ENCODE measurements around the gene CTBP1. TPM values are rescaled to one million over a fixed set of nuclear protein-coding genes. Genes with fewer than 3 reads are reported as not detected.
A peak's percentile ranks its signal among the peaks of the same experiment; 100 is the strongest.

CTBP1 gene
- total RNA-seq, 1 donor from 2014 or later, result 362 TPM

- no peak for DNase-seq (ENCODE audit: low read depth)
These were observed 52.3 kb downstream of the CTBP1 start for GRCh38 chr4:1196421-1197183.

DNA sequence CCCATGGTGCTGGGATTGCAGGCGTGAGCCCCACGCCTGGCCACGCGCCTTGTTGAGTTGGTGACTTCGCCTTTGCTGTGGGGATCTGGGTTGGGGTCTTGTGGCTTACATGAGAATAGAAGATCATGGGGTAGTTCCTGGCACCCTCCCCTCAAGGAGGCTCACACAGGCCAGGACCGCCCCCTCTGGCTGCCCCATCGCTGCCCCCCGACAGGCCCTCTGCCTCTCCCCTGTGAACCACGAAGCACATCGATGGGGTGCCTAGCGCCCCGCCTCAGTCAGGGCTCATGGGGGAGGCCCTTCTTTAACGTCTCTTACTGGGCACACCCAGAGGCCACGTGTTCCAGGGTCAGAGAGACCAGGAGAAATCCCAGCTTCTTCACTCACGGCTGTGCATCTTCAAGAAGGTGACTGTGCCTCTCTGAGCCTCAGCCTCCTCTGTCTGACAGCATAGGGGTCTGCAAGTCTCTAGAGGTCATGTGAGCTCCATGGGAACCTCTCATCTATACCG is 53.0 kb downstream of the CTBP1 start:
- no peak for DNase-seq (ENCODE audit: low read depth)

- no peak for DNase-seq (ENCODE audit: low read depth)
These were observed 53.7 kb downstream of the CTBP1 start for GRCh38 chr4:1195109-1195671.

GRCh38 chr4:1194010-1194900 is 54.7 kb downstream of the CTBP1 start:
- DNase-seq (ENCODE audit: low read depth), result no peak

GRCh38 chr4:1193206-1194009 is 55.5 kb downstream of the CTBP1 start:
- DNase-seq (ENCODE audit: low read depth), result no peak

DNA sequence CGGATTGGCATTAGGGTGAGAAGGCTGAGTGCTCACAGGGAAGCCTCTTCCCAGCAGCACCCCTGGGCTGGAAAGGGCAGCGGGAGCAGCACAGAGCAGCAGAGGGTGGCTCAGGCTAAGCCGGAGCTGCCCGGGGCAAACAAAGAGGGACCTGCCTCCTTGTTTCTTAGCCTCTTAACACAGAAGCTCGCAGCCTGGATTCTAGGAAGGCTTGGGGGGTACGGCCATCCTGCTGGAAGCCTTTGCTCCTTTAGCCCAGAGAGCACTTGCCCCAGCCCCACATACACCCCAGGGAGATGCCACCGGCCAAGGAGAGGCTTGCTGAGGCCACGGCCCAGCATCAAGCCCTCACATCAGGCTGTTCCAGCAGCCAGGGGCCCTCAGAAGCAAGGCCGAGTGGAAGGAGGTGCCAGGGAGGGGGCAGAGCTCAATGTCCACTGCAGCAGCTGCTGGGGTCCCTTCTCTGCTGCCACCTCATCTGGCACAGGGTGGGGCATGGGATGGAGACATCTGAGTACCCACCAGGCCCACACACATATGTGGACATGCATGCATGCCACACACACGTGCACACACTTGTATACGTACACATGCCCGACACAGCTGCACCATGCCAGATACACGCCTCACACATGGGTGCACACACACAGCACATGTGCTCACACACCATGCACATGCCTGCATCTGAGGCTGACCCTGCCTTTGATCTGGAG is 56.3 kb downstream of the CTBP1 start:
- no peak for DNase-seq (ENCODE audit: low read depth)

- DNase-seq (ENCODE audit: low read depth), result peak; percentile 94
These were observed 56.8 kb downstream of the CTBP1 start for GRCh38 chr4:1192091-1192492.

DNA sequence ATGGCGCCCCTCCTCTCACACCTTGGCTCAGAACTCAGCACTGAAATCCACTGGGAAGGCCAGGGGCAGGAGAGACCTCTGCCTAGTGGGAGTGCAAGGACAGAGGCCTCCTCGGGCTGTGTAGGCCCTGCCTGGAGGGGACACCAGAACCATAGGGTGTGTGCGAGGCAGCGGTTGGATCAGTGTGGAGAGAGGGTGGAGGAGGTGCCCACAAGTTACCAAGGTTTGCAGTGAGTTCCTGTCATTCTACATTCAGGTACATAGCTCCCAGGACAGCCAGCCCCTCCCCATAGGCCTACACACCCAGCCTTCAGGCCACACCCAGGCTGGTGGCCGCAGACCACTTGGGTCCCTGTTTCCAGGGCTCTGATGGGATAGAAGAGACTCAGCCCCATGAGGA is 57.3 kb downstream of the CTBP1 start:
- DNase-seq (ENCODE audit: low read depth), result no peak

DNA sequence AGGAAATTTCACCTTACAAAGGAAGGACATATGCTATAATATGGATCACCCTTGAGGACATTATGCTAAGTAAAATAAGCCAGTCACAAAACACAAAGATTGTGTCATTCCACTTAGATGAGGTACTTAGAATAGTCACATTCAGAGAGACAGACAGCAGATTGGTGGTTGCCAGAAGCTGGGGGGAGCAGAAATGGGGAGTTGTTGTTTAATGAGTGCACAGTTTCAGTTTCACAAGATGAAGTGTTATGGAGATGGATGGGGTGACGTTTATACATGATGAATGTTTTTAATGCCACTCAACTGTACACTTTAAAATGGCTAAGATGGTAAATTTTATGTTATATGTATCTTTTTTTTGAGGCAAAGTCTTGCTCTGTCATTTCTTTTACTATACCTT is 61.7 kb downstream of the CTBP1 start:
- DNase-seq (ENCODE audit: low read depth), result no peak

DNA sequence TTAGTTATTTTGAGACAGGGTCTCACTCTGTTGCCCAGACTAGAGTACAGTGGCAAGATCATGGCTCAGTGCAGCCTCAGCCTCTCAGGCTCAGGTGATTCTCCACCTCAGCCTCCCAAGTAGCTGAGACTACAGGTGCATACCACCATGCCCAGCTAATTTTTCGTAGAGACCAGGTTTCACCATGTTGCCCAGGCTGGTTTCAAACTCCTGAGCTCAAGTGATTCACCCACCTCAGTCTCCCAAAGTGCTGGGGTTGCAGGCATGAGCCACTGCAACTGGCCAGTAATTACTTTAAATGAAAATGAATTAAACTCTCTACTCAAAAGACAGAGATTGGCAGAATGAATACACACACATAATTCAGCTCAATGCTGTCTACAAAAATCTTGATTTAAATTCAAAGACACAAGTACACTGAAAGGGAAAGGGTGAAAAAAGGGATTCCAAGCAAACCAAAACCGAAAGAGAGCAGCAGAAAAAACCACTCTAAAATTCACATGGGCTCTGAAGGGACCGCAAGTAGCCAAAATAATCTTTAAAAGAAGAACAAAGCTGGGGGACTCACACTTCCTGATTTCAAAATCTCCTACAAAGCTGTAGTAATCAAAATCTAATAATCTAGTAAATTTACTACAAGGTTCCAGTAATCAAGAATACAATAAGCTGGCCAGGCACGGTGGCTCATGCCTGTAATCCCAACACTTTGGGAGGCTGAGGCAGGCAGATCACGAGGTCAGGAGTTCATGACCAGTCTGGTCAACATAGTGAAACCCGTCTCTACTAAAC is 64.8 kb downstream of the CTBP1 start:
- DNase-seq (ENCODE audit: low read depth), result no peak

DNA sequence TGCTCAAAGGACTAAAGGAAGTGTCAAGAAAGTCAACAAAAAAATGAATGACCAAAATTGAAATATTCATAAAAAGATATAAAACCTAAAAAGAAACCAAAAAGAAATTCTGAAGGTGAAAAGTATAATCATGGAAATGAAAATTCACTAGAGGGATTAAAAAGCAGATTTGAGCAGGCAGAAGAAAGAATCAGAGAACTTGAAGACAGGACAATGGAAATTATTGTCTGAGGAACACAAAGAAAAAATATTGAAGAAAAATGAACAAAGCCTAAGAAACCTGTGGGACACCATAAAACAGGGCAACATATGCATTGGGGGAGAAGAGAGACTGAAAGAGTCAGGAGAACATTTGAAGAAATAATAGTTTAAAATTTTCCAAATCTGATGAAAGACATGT is 66.6 kb downstream of the CTBP1 start:
- DNase-seq (ENCODE audit: low read depth), result no peak

- DNase-seq (ENCODE audit: low read depth), result no peak
These were observed 68.3 kb downstream of the CTBP1 start for GRCh38 chr4:1180663-1181062.

DNA sequence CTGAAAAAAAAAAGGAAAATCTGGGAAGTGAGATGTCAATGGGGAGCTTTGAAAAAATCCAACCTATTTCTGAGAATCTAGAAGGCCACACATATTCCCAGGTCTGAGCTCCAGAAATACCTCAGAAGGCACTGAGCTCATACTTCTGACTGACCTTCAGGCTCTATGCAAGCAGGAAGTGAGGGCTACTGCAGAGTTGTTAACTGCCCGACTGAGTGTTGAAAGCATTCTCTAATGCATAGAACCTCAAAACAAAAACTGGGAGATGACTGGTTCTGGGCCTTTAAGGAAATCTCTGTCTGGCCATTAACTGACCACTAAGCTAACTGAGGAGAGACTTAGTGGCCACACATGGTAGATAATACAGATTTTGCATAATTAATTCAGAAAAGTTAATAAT is 69.0 kb downstream of the CTBP1 start:
- no peak for DNase-seq (ENCODE audit: low read depth)

DNA sequence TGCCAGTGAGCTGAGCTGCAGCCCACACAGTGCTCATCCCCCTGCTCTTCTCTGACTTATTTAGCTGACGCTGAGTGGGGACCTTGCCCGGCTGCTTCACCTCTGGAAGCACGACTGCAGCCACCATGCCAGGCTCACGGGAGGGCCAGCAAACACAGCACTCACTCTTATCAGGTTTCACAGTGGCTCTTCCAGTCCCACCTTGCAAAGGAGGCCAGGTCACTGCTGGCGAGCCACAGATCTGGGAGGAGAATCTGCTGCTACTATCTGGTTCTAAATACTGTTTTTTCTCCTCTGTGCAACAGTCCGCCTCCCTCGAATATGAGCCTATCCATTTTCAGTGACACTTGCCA is 69.9 kb downstream of the CTBP1 start:
- DNase-seq (ENCODE audit: low read depth), result no peak

- DNase-seq (ENCODE audit: low read depth), result no peak
These were observed 70.4 kb downstream of the CTBP1 start for GRCh38 chr4:1178300-1179088.

DNA sequence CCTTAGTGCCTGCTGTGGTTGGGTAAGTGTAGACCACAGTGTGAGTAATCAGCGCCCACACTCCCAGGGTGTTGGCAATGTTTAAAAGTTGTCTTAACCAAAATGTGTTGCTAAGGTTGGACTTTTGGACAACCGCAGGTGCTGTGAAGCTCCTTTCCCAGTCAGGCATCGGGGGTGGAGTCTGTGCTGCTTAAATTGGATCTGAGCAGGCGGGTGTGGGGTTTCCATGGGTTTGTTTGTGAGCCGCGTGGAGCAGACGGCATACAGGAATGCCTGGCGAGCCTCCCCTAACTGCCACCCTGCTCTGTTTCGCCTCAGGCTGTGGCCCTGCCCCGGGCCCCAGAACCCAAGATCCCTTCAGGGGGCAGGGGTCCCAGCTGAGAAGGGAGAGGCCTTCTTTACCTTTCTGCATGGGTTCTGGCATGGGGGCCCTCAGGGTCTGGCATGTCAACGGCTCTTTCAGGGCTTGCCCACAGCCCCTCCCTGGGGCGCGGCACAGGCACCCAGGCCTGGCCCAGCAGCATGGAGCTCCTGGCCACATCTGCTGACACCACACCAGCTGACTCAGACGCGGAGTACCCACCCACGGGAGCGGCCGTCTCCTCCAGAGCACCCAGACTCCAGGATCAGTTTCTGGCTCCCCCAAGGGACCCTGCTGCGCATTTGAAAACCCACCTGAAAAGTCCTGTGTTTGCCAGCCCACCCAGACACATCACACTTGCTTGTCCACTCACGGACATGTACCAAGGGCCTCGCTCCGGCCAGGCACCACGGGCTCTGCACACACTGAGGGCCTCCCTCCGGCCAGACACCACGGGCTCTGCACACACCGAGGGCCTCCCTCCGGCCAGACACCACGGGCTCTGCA is 71.4 kb downstream of the CTBP1 start:
- peak; percentile 85 for DNase-seq (ENCODE audit: low read depth)

GRCh38 chr4:1176398-1177273 is 72.3 kb downstream of the CTBP1 start:
- DNase-seq (ENCODE audit: low read depth), result no peak

All from renal cortical epithelial cell (primary cell).